GM13976 (cell line): ENCODE data around the gene DCP1A.

Experiments used
- DNase-seq: peaks from one replicate; pipeline ENCODE4 v3.0.0; 2012; ENCODE audit warnings: low spot score
- in situ Hi-C: fragments of 300-500 bp; cut with MboI; formaldehyde crosslinking; loops from one replicate; pipeline ENCODE4 v1.12.0; 2022; ENCODE audit warnings: low sequenced_read_pairs, mixed read lengths, inconsistent platforms; ENCODE audit not compliant: unreplicated experiment
- TF ChIP-seq, protein P1 (sequence below): IDR thresholded peaks from 2 replicates; pipeline ENCODE4 v1.5.1; 2012; ENCODE audit warnings: borderline replicate concordance, mild to moderate bottlenecking; ENCODE audit not compliant: insufficient read depth; ENCODE audit errors: extremely low read depth, missing control alignments, control extremely low read depth

Gene DCP1A

DNA sequence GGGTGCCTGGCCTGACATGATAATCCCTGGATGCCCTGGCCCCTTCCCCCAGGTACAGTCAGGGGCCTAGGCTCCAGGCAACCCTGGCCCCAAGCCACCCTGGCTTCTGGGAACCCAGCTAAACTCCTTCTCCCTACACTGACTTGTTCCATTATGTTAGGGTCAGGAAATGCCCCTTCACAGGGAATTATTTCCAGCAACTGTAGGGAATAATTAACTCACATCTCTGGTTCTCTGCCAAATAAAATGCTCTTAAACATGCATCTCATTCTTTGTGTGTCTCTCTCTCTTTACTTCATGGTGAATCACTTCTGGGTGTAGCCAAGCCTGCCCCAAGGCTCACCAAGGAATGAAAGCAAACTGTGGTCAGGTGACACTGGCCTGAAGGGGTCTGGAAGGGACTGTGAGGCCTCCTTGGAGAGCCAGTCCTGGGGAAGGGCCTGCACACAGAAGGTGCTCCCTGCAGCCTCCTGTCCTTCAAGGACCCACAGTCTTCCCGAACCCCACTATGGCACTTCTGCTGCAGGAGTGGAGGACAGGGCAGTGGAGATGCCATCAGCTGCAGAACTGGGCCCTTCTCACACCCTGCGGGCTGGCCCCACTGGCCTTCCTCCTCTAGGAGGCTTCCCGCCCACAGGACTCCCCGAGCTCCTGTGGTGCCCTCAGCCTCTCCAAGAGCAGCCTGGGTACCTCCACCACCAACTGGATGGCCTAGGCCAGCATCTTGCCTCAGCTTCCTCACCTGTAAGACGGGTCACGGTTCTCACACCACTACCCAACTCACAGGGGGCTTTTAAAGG is 109.1 kb downstream of the DCP1A start:
- in situ Hi-C loops, result no loop called here
- TF ChIP-seq, protein P1, sequence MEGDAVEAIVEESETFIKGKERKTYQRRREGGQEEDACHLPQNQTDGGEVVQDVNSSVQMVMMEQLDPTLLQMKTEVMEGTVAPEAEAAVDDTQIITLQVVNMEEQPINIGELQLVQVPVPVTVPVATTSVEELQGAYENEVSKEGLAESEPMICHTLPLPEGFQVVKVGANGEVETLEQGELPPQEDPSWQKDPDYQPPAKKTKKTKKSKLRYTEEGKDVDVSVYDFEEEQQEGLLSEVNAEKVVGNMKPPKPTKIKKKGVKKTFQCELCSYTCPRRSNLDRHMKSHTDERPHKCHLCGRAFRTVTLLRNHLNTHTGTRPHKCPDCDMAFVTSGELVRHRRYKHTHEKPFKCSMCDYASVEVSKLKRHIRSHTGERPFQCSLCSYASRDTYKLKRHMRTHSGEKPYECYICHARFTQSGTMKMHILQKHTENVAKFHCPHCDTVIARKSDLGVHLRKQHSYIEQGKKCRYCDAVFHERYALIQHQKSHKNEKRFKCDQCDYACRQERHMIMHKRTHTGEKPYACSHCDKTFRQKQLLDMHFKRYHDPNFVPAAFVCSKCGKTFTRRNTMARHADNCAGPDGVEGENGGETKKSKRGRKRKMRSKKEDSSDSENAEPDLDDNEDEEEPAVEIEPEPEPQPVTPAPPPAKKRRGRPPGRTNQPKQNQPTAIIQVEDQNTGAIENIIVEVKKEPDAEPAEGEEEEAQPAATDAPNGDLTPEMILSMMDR, result no peak
- no peak for DNase-seq

DNA sequence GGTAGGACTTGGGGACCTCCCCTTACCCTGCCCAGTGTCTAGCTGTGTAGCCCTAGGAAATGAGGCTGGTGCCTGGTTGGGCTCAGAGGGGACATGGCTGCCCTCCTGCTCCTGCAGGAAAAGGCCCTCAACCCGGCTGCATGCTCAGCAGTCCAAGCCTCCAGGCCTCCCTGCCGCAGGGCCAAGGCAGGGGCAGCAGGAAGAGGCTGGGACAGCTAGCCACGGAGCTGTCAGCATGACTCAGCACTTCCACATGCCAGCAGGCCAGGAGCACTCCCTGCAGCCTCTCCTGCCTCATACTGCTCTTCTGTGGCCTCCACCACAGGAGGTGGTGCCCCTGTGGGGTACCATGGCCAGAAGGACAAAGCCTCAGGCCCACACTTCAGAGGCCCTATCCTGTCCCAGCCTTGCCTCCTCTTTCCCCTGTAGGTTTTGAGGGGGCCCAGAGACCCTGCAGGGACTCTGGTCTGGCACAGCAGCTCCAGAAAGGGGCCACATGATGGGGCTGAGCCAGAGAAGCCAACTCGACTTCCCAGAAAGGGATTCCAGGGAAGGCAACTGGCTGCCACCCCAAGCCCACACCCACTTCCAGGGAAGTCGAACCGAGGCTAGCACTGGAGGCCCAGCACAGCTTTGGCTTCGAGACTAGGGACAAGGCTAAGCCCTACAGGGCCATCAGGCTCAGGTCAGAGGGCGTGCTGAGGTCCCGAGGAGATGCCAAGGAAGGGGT is 111.1 kb downstream of the DCP1A start:
- no peak for DNase-seq
- in situ Hi-C loops, result no loop called here
- TF ChIP-seq, protein P1, result no peak

DNA sequence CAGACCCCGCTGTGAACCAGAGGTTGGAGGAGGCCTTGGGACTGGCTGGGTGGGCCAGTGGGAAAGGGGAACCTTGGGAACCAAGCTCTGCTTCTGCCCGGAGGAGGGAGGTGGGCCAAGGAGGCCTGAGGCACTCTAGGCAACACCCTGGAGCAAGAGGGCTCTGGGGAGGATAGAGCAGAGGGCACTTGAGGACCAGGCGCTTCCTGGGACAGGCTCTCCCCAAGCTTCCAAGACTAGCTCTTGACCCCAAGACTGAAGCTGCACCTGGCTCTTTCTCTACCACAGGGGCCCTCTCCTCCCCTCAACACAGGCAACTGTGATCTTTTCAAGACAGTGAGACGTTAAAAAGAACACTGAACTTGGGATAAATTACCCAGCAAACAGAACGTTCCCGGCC is 111.8 kb downstream of the DCP1A start:
- TF ChIP-seq, protein P1, result no peak
- in situ Hi-C loops, result no loop called here
- DNase-seq, result no peak

DNA sequence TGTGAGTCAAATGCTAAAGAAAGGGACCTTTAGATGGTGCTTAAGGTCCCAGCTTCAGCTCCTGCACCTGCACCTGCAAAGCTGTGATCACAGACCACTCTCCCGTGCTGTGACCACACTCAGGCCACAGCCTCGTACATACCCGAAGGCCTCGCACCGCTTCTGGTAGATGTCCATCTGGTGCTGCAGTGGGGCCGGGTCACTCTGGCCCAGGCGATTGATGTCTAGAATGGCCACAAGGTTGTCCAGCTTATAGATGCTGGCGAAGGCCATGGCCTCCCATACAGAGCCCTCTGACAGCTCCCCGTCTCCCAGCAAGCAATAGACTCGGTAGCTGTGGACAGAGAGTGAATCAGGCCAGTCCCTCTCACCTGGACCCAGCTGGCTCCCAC is 112.5 kb downstream of the DCP1A start:
- in situ Hi-C loops, result no loop called here
- no peak for DNase-seq
- TF ChIP-seq, protein P1, result no peak

DNA sequence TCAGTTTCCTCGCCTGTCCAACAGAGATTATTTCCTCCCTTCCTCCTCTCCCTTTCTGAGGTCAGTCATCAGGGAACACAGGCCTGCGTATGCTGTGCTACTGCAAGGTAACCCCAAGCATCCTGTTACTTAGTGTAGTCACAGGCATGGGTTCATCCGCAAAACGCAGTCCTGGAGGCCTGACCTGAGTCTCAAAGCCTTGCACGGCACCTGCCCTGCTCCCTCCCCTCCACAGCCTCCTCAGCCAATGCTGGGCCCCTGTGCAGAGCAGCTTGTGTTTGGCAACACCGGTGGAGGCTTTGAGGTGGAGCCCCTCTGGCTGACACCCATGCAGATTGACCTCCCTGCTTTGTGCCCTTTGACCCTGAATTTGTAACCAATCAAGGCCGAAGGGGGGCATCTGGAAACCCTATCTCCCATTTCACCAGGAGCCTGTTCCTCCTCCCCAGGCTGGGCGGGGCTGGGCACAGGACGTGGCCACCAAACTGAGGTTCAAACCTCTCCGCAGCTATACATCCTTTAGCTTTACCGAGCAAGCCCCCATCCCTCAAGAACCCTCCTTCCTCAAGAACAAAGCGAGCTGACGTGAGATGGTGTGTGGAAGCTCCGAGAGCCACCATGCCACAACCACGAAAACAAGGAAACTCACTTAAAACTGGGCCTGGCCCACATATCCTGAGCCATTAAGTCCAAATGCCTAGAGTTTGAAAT is 113.1 kb downstream of the DCP1A start:
- in situ Hi-C loops, result no loop called here
- TF ChIP-seq, protein P1, result no peak
- no peak for DNase-seq
